OCI-LY7 (cell line): ENCODE measurements around the gene CTNNA1.

ENCODE experiments used
- CTCF ChIP-seq: fragments of 200-600 bp; sonication (generic); conservative IDR thresholded peaks from 2 replicates; pipeline ENCODE4 v1.5.1; 2014; ENCODE audit warnings: mild to moderate bottlenecking, antibody characterized with exemption, low read length, moderate library complexity, mixed read lengths
- EZH2phosphoT487 ChIP-seq: fragments of 200-600 bp; sonication (generic); IDR thresholded peaks from 2 replicates; pipeline ENCODE4 v1.6.1; 2018; ENCODE audit warnings: low read depth, borderline replicate concordance, mild to moderate bottlenecking, mixed run types, antibody characterized with exemption, low read length, moderate library complexity, mixed read lengths

GRCh38 chr5:138837160-138837559, 83.9 kb downstream of the CTNNA1 start:
- no peak for TF ChIP-seq CTCF
- no peak for TF ChIP-seq EZH2phosphoT487
